ENCODE results near the gene OR52N4.
A peak's percentile ranks its signal among the peaks of the same experiment; 100 is the strongest.

The OR52N4 gene

GRCh38 chr11:5753943-5754342 is at the start of gene OR52N4:
TSS of gene OR52N4 (plus strand) at chr11:5754243. CDS start at chr11:5754741, 498 bp downstream.
- TF ChIP-seq EZH2phosphoT487 (IDR thresholded peaks at IDR 0.05; ENCODE audit: borderline replicate concordance) (no peak), CTCF (conservative IDR thresholded peaks at IDR 0.05; ENCODE audit: low read length) (no peak)
- Histone ChIP-seq H3F3A (ENCODE audit: low read depth) (no peaks in the 10 kb centered on the region), H3K9me3 (ENCODE audit: insufficient read depth, low read depth, low read length) (no peaks in the 10 kb centered on the region), H2AFZ (ENCODE audit: low read length) (no peak within 1 kb of the TSS), H3K9me2 (replicated peaks; ENCODE audit: low read depth, low read length) (no peaks in the 10 kb centered on the region), H3K4me1 (ENCODE audit: insufficient read depth, low read length, poor library complexity, severe bottlenecking) (no peaks in the 10 kb centered on the region), H3K9ac (ENCODE audit: low read depth, low read length, poor library complexity, severe bottlenecking) (no peak within 1 kb of the TSS), H4K20me1 (ENCODE audit: insufficient read depth, low read length, poor library complexity, severe bottlenecking) (no peaks in the 10 kb centered on the region), H3K36me3 (ENCODE audit: insufficient read depth, low read length) (no peaks in the 10 kb centered on the region), H3K4me2 (ENCODE audit: low read depth, low read length, poor library complexity, severe bottlenecking) (no peak within 1 kb of the TSS), H3K4me3 (ENCODE audit: low read length, poor library complexity, severe bottlenecking) (no peak within 1 kb of the TSS), H3K27me3 (ENCODE audit: insufficient read depth, low read length, poor library complexity, severe bottlenecking) (no peaks in the 10 kb centered on the region), H3K79me2 (ENCODE audit: insufficient read depth, low read length) (no peaks in the 10 kb centered on the region)

DNA sequence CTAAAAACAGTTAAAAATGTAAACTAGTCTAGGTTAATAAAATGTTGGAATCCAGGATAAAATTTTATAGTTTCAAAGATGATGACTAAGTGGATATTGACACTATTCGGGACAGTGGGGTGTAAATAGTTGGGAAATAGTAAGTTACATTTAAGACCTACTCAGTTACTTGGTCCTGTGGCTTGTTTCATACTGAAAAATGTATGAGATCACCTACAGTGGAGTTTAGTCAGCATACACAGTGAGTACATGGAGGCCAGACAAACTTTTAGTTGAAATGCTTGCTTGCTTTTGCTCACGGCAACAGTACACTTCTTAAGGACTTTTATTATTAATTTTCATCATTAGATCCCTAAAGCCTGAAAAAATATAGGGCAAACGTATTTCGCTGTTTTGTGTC is 48.4 kb upstream of the OR52N4 start:
- H3K4me2 ChIP-seq (ENCODE audit: low read depth, low read length, poor library complexity, severe bottlenecking): no peak overlapping the region
- H2AFZ ChIP-seq (ENCODE audit: low read length): no peak overlapping the region
- no peaks in the 10 kb centered on the region for H3F3A ChIP-seq (ENCODE audit: low read depth)
- no peaks in the 10 kb centered on the region for H3K79me2 ChIP-seq (ENCODE audit: insufficient read depth, low read length)
- H3K4me3 ChIP-seq (ENCODE audit: low read length, poor library complexity, severe bottlenecking): no peak overlapping the region
- H3K27me3 ChIP-seq (ENCODE audit: insufficient read depth, low read length, poor library complexity, severe bottlenecking): no peaks in the 10 kb centered on the region
- H3K9ac ChIP-seq (ENCODE audit: low read depth, low read length, poor library complexity, severe bottlenecking): no peak overlapping the region
- no peak for TF ChIP-seq EZH2phosphoT487 (IDR thresholded peaks at IDR 0.05; ENCODE audit: borderline replicate concordance)
- TF ChIP-seq CTCF (conservative IDR thresholded peaks at IDR 0.05; ENCODE audit: low read length): no peak
- H3K9me3 ChIP-seq (ENCODE audit: insufficient read depth, low read depth, low read length): no peaks in the 10 kb centered on the region
- H4K20me1 ChIP-seq (ENCODE audit: insufficient read depth, low read length, poor library complexity, severe bottlenecking): no peaks in the 10 kb centered on the region
- no peaks in the 10 kb centered on the region; the same call in 1 of the 2 replicates for H3K36me3 ChIP-seq (ENCODE audit: insufficient read depth, low read length)
- H3K9me2 ChIP-seq (replicated peaks; ENCODE audit: low read depth, low read length): no peaks in the 10 kb centered on the region
- no peaks in the 10 kb centered on the region for H3K4me1 ChIP-seq (ENCODE audit: insufficient read depth, low read length, poor library complexity, severe bottlenecking)

DNA sequence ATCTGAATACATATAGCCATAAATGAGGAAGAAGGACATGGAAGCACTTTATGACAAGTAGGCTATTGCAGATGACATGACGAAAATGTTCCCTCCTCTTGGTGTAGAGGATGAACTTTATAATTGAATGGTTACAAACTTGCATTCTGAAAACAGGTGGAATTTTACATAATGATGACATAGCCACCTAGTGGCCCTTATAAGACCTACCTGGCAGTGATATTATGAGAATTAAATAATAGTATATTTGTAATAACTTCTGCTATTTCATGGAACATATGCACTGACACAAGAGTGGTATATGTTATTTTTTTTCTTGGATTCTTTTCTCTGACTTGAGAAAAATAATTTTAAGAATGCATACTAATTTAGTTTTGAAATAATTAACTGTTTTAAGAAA is 41.5 kb upstream of the OR52N4 start:
- no peaks in the 10 kb centered on the region for H3K27me3 ChIP-seq (ENCODE audit: insufficient read depth, low read length, poor library complexity, severe bottlenecking)
- no peaks in the 10 kb centered on the region for H3K9me3 ChIP-seq (ENCODE audit: insufficient read depth, low read depth, low read length)
- H3K4me2 ChIP-seq (ENCODE audit: low read depth, low read length, poor library complexity, severe bottlenecking): no peak overlapping the region
- H3K9ac ChIP-seq (ENCODE audit: low read depth, low read length, poor library complexity, severe bottlenecking): no peak overlapping the region
- H3K36me3 ChIP-seq (ENCODE audit: insufficient read depth, low read length): no peaks in the 10 kb centered on the region; the same call in 1 of the 2 replicates
- H3K4me1 ChIP-seq (ENCODE audit: insufficient read depth, low read length, poor library complexity, severe bottlenecking): no peaks in the 10 kb centered on the region
- no peaks in the 10 kb centered on the region for H3K79me2 ChIP-seq (ENCODE audit: insufficient read depth, low read length)
- H2AFZ ChIP-seq (ENCODE audit: low read length): no peak overlapping the region
- H3K4me3 ChIP-seq (ENCODE audit: low read length, poor library complexity, severe bottlenecking): no peak overlapping the region
- TF ChIP-seq CTCF (conservative IDR thresholded peaks at IDR 0.05; ENCODE audit: low read length) (peak; percentile 56), EZH2phosphoT487 (IDR thresholded peaks at IDR 0.05; ENCODE audit: borderline replicate concordance) (no peak)
- H3K9me2 ChIP-seq (replicated peaks; ENCODE audit: low read depth, low read length): no peaks in the 10 kb centered on the region
- no peaks in the 10 kb centered on the region for H3F3A ChIP-seq (ENCODE audit: low read depth)
- H4K20me1 ChIP-seq (ENCODE audit: insufficient read depth, low read length, poor library complexity, severe bottlenecking): no peaks in the 10 kb centered on the region
